HUES64 (cell line): Measurements from ENCODE around the gene SOX3. TPM values are rescaled to one million over a fixed set of nuclear protein-coding genes. Genes with fewer than 3 reads are reported as not detected.

ENCODE experiments used
- H3K27ac ChIP-seq: 2 replicates; pipeline ENCODE4 v1.7.0; 2013; ENCODE audit warnings: low read depth, low read length, inconsistent platforms
- H3K27me3 ChIP-seq: 2 replicates; pipeline ENCODE4 v1.6.1; 2013; ENCODE audit warnings: mild to moderate bottlenecking, low read length; ENCODE audit not compliant: insufficient read depth
- H3K36me3 ChIP-seq: 2 replicates; pipeline ENCODE4 v1.6.1; 2013; ENCODE audit warnings: mild to moderate bottlenecking, low read length; ENCODE audit not compliant: insufficient read depth
- H3K4me1 ChIP-seq: 2 replicates; pipeline ENCODE4 v1.6.1; 2013; ENCODE audit warnings: mild to moderate bottlenecking, low read length, moderate library complexity; ENCODE audit not compliant: insufficient read depth
- H3K4me3 ChIP-seq: 2 replicates; pipeline ENCODE4 v1.5.1; 2013; ENCODE audit warnings: mild to moderate bottlenecking, low read length, moderate library complexity
- H3K9ac ChIP-seq: 2 replicates; pipeline ENCODE4 v1.6.1; 2013; ENCODE audit warnings: mild to moderate bottlenecking, low read depth, low read length
- H3K9me3 ChIP-seq: 2 replicates; pipeline ENCODE4 v1.6.1; 2013; ENCODE audit warnings: low read depth, low read length; ENCODE audit not compliant: insufficient read depth
- WGBS: fragments of 150-250, 120-280 bp; methylation state at CpG from one replicate; pipeline ENCODE4 v1.1.7; 2013; ENCODE audit warnings: missing lambda C conversion rate; 5-methylcytosine and 5-hydroxymethylcytosine counted together
- polyA plus RNA-seq, 2 experiments: library from polyadenylated mRNA; stranded (reverse); fragments of 50-300 nt; gene quantifications; one replicate each; pipeline ENCODE4 v1.2.3, GENCODE V29; 2013

The SOX3 gene
- 14.1 TPM for polyA plus RNA-seq (2013, experiment 1 of 2)
- polyA plus RNA-seq (2013, experiment 2 of 2) = 20.2 TPM

GRCh38 chrX:140504371-140505324 lies at the start of gene SOX3:
Gene SOX3, minus strand, starts transcription at chrX:140505069. Its CDS starts 9 bp downstream, at chrX:140505060.
- H3K36me3 ChIP-seq = no peaks in the 10 kb centered on the region
- peaks cover 14% of the 10 kb centered on the region; the same call in 1 of the 2 replicates for H3K4me1 ChIP-seq
- H3K27me3 ChIP-seq = peaks cover 97% of the 10 kb centered on the region
- no peak within 1 kb of the TSS for H3K27ac ChIP-seq
- peak within 1 kb of the TSS; percentile 58 for H3K4me3 ChIP-seq
- under 1% methylated on average over 82 of the region's 87 CpGs for WGBS
- no peaks in the 10 kb centered on the region for H3K9me3 ChIP-seq
- H3K9ac ChIP-seq = peak within 1 kb of the TSS; percentile 44

GRCh38 chrX:140548985-140549384 lies 44.1 kb upstream of the SOX3 start:
- no peak overlapping the region for H3K27ac ChIP-seq
- WGBS = 94% methylated on average over 1 of the region's 1 CpG
- no peaks in the 10 kb centered on the region for H3K9me3 ChIP-seq
- no peaks in the 10 kb centered on the region for H3K27me3 ChIP-seq
- H3K4me3 ChIP-seq = no peak overlapping the region
- no peak overlapping the region for H3K9ac ChIP-seq
- no peaks in the 10 kb centered on the region for H3K36me3 ChIP-seq
- H3K4me1 ChIP-seq = no peaks in the 10 kb centered on the region

DNA sequence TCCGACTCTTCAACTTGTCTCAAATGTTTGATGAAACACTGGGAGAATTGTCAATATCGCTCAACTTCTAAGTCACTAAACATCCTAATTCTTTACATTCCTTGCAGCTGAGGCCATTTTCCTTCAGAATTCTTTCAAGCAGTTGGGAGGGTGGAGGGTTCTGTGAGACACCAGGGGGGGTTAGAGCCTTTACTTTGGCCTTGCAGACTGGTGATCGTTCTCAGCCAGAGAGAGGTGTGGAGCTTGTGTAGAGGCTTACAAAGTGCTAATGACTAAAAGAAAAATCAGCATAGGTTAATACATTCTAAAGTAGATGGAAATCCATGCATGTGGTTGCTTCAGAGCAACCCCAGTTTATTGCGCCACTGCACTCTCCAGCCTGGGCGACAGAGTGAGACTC lies 21.3 kb upstream of the SOX3 start:
- peak overlapping the region; percentile 80; the same call in 1 of the 2 replicates for H3K27ac ChIP-seq
- peaks cover 30% of the 10 kb centered on the region for H3K4me1 ChIP-seq
- H3K27me3 ChIP-seq = no peaks in the 10 kb centered on the region
- no peak overlapping the region for H3K9ac ChIP-seq
- 15% methylated on average over 2 of the region's 5 CpGs for WGBS
- no peaks in the 10 kb centered on the region for H3K36me3 ChIP-seq
- H3K4me3 ChIP-seq = no peak overlapping the region
- no peaks in the 10 kb centered on the region for H3K9me3 ChIP-seq

- WGBS = no CpG with 5 or more reads among the region's 2 CpGs
- H3K27me3 ChIP-seq = no peaks in the 10 kb centered on the region
- peaks cover 30% of the 10 kb centered on the region for H3K4me1 ChIP-seq
These were observed 20.6 kb upstream of the SOX3 start for GRCh38 chrX:140525448-140525847.

DNA sequence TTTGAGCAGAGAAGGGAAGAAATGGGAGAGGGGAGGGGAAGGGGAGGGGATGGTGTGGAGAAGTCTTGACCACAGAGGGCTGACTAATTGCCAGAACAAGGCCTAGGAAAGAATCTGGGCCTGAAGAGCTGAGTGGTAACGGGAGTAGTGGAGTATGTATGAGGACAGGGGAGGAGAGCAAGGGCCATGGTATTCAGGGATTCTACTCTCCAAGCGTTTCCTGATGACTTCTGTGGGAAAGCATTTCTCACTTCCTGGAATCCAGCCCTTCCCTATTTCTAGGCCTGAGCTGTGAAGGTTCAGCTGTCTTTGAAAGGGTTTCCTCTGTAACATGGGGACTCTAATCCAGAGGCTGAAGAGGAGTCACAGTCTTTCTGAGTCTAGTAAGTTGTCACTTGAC lies 19.7 kb upstream of the SOX3 start:
- H3K9me3 ChIP-seq = no peaks in the 10 kb centered on the region
- H3K36me3 ChIP-seq = no peaks in the 10 kb centered on the region
- no peak overlapping the region for H3K9ac ChIP-seq
- WGBS = 35% methylated on average over 2 of the region's 2 CpGs
- peak overlapping the region; percentile 80; the same call in 1 of the 2 replicates for H3K27ac ChIP-seq
- H3K4me3 ChIP-seq = no peak overlapping the region
- H3K27me3 ChIP-seq = no peaks in the 10 kb centered on the region
- H3K4me1 ChIP-seq = peaks cover 30% of the 10 kb centered on the region

More at GRCh38 chrX:140525448-140525847, 20.6 kb upstream of the SOX3 start:
- Histone ChIP-seq H3K4me3 (no peak overlapping the region), H3K36me3 (no peaks in the 10 kb centered on the region), H3K27ac (peak overlapping the region; percentile 80), H3K9me3 (no peaks in the 10 kb centered on the region), H3K9ac (no peak overlapping the region)

GRCh38 chrX:140521393-140521792 lies 16.5 kb upstream of the SOX3 start:
- Histone ChIP-seq H3K9me3 (no peaks in the 10 kb centered on the region), H3K27me3 (no peaks in the 10 kb centered on the region)
- 72% methylated on average over 5 of the region's 5 CpGs for WGBS

DNA sequence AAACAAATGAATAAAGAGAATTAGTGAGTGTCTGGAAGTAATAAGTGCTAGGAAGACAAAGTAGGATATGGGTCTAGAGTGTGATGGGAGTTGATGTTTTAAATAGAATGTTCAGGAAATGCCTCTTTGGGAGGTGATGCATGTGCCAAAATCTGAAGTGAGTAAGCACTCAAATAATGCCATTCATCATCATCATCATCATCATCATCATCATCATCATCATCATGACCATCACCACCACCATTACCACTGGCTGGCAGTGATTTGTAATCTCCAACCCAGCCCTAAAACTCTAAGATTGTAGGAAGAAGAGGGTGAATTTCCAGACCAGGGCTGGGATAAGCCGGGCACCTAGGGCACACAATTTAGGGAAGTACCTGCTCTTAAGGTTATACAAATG lies 9.7 kb upstream of the SOX3 start:
- no CpG with 5 or more reads among the region's 1 CpG for WGBS
- Histone ChIP-seq H3K27me3 (peaks cover 33% of the 10 kb centered on the region), H3K9ac (no peak overlapping the region)

More at GRCh38 chrX:140521393-140521792, 16.5 kb upstream of the SOX3 start:
- H3K27ac ChIP-seq = no peak overlapping the region
- peaks cover 15% of the 10 kb centered on the region; the same call in 1 of the 2 replicates for H3K4me1 ChIP-seq
- H3K9ac ChIP-seq = no peak overlapping the region
- no peaks in the 10 kb centered on the region for H3K36me3 ChIP-seq
- H3K4me3 ChIP-seq = no peak overlapping the region

GRCh38 chrX:140510895-140511295 lies 6.0 kb upstream of the SOX3 start:
- H3K27me3 ChIP-seq = peaks cover 69% of the 10 kb centered on the region
- no peaks in the 10 kb centered on the region for H3K9me3 ChIP-seq
- peak overlapping the region; percentile 48 for H3K4me3 ChIP-seq
- H3K4me1 ChIP-seq = 0 out of 2 replicates have a peak, but pooled peaks cover 6% of the 10 kb centered on the region
- H3K27ac ChIP-seq = no peak overlapping the region
- 2% methylated on average over 42 of the region's 42 CpGs for WGBS
- peak overlapping the region; percentile 20; the same call in 1 of the 2 replicates for H3K9ac ChIP-seq
- H3K36me3 ChIP-seq = no peaks in the 10 kb centered on the region

More for the DNA sequence above, 9.7 kb upstream of the SOX3 start:
- Histone ChIP-seq H3K36me3 (no peaks in the 10 kb centered on the region), H3K4me1 (0 out of 2 replicates have a peak, but pooled peaks cover under 1% of the 10 kb centered on the region), H3K27ac (no peak overlapping the region), H3K9me3 (no peaks in the 10 kb centered on the region), H3K4me3 (no peak overlapping the region)

GRCh38 chrX:140510306-140510676 lies 5.4 kb upstream of the SOX3 start:
- Histone ChIP-seq H3K36me3 (no peaks in the 10 kb centered on the region), H3K27ac (no peak overlapping the region), H3K27me3 (peaks cover 75% of the 10 kb centered on the region), H3K9ac (no peak overlapping the region), H3K9me3 (no peaks in the 10 kb centered on the region), H3K4me3 (peak overlapping the region; percentile 48), H3K4me1 (0 out of 2 replicates have a peak, but pooled peaks cover 6% of the 10 kb centered on the region)
- WGBS = 14% methylated on average over 9 of the region's 12 CpGs

DNA sequence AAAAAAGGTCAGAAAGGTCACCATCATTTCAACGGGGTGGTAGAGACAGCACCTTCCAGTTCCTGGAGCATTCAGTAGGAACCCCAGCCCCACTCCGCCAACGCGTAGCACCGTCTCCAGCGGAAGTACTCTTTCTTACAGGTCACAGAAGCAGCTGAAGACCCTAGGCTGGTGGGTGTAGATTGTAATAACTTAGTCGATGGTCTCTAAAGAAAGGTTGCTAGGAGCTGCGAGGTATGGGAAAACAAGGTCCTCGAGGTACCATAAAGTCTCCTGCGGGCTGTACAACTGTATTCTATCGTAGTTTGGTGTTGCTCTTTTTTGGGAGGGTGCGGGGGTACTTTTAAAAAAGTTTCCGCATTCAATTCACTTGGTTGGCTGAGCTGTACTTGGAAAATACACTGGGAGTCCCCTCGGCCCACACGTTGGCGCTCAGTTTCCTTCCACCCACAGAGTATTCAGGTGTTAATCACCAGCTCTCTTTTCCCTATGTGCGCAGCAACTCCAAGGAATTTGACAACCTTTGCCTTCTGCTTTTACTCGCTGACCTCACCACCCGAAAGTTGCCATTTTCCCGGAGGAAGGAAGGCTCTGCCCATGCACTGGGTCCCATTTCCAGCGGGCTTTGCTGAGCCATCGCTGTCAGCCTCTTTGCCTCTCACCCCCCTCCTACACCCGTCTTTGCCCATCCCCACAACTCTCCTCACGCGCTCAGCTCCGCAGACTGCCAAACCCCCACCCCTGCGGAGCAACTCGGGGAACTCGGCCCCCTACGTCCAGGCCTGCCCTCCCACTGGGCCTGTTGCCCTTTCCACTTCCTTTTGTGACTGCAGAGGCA lies 4.8 kb upstream of the SOX3 start:
- H3K4me1 ChIP-seq = 0 out of 2 replicates have a peak, but pooled peaks cover 6% of the 10 kb centered on the region
- no peak overlapping the region for H3K9ac ChIP-seq
- no peak overlapping the region for H3K27ac ChIP-seq
- H3K36me3 ChIP-seq = no peaks in the 10 kb centered on the region
- no peaks in the 10 kb centered on the region for H3K9me3 ChIP-seq
- peaks cover 80% of the 10 kb centered on the region for H3K27me3 ChIP-seq
- peak overlapping the region; percentile 48 for H3K4me3 ChIP-seq
- WGBS = 10% methylated on average over 30 of the region's 30 CpGs
